Activated CD8-positive, alpha-beta memory T cell treated with anti-CD3 and anti-CD28 coated beads for 4 hours (primary cell): ENCODE results near the gene TOMM40.
"Not testable (repeated sequence)": the region's sequence is repeated elsewhere in the genome, so short reads cannot be mapped to it uniquely, and the experiment has no call there.

Source experiments
- DNase-seq, 2 donors: peaks; one replicate each; pipeline ENCODE4 v3.0.0-alpha.2; 2020; ENCODE audit warnings: low read depth in 2 of 2

The TOMM40 gene

DNA sequence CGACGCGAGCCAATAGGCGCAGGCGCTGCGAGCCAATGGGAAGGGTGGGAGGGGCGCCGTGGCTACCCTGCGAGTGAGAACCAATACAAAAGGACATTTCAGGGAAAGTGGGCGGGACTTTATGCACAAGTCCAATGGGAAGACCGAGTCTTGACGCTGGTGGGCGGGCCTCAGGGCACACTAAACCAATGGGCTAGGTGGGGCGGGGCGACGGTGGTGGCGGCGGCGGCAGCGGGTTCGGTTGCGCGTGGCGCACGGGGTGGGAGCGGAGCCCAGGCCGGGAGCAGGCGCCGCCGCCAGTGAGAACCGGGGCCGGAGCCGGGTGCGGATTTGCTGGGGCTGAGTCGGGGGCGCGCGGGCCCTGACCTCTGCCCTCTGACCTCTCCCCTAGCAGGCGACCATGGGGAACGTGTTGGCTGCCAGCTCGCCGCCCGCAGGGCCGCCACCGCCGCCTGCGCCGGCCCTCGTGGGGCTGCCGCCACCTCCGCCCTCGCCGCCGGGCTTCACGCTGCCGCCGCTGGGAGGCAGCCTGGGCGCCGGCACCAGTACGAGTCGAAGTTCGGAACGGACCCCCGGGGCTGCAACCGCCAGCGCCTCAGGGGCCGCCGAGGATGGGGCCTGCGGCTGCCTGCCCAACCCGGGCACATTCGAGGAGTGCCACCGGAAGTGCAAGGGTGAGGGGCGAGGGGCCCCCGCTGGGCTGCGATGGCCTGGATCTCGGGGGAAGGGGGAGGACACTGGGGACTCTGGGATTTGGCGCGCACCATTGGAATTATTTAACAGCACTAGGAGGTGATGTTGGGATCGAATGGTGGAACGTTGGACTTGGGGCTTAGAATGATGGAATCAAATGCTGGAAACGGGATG is at the start of gene TOMM40:
TSS of gene TOMM40 (plus strand) at position 239 of the 867 bp plus-strand sequence. CDS start at position 401, 162 bp downstream.
- peak; percentile 100 for DNase-seq

DNA sequence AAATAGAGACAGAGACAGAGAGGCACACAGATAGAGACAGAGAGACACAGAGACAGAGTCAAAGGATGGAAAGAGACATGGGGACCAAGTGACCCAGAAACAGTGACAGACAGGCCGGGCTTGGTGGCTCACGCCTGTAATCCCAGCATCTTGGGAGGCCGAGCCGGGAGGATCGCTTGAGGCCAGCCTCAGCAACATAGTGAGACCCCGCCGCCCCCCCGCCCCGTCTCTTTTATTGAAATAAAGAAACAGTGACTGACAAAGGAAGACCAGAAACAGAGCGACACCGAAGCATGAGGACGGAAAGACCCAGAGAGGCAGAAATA is 45.8 kb upstream of the TOMM40 start:
- no peak for DNase-seq

DNA sequence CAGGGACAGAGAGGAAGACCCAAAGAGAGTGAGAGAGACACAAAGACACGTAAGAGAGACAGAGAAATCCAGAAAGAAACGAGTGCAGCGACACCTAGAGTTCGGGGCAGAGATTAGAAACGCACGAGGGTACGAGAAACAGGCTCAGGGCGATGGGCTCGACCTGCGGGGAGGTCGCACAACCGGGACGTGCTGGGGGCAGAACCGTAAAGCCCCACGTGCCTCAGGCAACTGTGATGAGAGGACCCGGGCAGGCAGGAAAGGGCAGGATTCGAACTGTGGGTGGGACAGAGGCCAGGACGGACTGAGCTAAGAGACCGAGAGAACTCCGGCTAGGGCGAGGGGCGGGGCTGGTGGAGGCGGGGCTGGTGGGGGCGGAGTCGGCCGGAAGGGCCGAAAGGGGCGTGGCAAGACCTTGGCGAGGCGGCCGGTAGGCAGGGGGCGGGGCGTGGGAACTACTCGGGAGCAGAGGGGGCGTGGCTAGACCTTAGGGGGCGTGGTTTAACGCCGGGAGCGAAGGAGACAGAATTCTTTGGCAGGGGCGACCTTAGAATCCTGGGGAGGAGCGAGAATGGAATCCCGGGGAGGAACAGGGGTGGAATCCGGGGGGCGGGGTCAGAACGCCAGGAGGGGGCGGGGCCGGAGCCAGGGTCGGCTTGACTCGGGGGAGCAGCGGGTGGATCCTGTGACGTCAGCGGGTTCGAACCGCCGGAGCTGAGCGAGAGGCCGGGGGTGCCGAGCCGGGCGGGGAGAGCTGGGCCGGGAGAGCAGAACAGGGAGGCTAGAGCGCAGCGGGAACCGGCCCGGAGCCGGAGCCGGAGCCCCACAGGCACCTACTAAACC is 45.2 kb upstream of the TOMM40 start, which contains the start of gene NECTIN2:
TSS of gene NECTIN2 (plus strand) at position 686 of the 843 bp plus-strand sequence. CDS start 229 bp downstream, outside the sequence.
- peak; percentile 43 to 47 for DNase-seq

DNA sequence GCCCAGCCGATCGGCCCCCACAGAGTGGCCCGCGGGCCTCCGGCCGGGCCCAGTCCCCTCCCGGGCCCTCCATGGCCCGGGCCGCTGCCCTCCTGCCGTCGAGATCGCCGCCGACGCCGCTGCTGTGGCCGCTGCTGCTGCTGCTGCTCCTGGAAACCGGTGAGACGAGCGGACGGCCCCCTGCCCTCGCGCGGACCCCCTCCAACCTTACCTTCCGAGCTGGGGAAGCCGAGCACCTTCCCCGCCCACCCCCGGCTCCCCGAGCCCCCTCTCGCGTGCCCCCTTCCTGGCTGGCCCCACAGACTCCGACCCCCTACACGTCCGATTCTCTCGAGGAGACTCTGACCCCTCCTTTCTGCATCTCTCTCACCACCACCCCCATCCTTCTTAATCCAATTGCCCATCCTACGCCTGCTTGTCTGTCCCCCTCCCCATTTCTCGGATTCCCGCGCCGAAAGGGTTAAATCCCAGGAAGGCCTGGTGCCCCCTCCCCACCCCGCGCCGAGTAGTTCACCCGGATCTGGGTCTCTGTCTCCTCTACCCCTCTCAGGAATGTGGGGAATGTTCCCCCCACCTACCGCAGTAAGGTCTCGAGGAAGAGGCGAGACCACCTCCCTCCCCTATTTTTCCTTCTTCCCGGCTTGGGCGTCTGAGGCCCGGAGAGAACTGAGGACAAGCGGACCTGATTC is 44.5 kb upstream of the TOMM40 start:
- DNase-seq: no peak

DNA sequence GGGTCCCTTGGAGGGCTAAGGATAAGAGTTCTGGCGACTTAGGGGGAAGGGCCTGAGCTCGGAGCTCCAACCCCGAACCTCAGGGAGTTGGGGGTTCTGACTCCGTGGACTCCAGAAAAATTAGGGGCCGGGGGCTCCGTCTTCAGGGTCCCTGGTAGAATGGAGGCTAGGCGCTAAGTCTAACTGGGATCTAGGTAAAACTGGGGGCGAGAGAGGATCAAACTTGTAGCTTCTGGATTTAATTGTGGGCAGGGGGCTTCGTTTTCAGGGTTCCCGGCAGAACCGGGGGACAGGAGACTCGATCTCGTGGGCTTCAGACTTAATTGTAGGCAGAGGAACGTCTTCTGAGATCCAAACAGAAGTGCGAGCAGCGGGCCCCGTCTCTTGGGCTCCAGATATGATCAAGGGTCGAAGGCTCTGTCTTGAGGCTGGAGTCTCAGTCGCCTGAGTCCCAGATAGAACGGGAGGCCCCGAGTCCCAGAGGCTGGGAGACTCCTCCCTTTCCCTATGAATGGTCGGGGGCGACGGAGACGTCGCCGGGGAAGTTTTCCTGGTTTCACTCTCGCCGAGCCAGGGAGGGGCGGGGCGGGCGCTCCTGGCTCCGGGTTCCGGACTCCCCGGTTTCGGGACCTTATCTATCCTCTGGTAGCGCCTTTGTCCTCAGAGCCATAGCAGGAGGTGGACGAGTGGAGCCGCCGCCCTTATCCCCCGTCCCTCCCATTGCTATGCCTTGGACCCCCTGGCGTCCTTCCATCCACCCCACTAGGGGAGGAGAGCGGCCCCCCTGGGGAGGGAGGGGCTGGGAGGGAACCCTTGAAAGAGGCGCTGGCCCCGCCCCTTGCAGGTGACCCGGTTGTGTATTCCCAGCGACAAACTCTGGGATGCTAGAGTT is 43.7 kb upstream of the TOMM40 start:
- no peak for DNase-seq

DNA sequence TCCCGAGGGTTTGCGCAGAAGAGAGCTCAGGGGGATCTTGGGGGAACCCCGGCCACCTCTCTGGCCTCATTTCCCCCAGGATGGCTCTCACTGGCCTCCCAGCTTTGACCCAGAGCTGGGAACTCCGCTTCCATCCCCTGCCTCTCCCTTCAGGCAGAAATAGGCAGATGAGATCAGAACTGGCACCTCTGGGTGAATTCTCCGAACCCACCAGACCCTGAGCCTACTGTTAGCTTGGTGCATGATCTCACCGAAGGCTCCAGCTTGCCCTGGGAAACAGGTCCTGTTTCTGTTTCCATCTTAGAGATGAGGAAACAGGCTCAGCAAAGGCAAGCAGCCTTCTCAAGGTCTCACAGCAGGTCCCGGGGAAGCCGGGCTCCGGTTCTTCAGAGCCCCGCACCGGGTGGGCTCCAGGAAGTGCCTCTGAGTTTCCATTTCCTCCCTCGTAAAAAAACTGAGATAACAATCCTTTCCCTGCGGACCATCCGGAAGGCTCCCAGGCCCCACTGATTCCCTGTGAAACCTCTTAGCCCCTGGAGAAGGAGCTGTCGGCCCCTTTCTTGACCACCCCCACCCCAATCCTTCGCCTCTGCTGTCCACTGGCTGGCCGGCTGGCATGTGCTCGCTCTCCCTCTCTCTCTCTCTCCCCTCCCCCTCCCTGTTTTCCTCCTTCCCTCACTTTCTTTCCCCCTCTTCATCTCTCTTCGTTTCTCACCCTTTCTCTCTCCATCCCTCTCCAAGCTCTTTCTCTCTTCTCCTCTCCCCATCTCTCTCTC is 42.8 kb upstream of the TOMM40 start:
- DNase-seq: no peak

DNA sequence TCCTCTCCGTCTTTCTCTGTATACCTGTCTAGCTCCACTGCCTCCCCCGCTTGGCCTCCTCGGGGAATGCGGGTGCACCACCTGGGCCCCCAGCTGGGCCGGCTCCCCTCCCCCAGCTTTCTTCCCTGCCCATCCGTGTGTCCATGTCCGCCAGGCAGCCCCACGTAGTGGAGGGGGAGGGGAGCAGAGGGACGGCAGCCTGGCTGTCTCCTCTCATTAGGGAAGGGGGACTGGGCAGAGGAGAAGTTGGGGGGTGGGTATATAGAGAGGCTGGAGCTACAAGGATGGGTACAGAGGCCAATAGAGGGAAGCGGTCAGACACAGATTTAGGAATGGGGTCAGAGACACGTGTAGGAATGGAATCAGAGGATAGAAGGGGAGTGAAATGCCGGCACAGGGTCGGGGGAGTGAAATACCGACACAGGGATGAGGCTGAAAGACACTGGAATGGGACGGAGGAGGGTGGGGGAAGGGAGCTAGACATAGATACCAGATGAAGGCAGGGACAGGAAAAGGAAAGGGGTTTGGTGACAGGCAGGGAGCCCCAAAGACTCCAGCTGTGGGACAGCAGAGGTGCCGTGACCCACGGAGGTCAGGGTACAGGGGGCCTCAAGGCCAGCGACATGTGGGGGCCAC is 42.1 kb upstream of the TOMM40 start:
- no peak for DNase-seq

DNA sequence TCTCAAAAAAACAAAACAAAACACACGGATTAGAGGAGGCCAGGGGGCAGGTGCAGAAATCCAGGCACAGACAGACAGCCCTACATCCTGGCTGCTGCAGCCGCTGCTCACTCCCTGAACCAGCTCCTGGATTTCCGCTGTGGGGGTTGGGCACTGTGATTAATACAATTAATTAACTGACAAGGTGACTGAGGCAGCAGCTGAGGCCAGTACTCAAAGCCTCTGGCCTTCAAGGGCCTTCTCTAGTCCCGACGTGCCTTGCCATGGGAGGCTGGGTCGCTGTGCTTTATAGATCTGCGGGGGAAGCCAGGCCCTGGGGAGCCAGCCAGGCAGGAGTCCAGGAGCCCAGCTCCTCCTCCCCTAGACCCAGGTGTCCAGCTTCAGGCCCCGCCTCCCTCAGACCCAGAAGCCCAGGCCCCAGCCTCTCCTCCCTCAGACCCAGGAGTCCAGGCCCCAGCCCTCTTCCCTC is 40.4 kb upstream of the TOMM40 start:
- no peak for DNase-seq

DNA sequence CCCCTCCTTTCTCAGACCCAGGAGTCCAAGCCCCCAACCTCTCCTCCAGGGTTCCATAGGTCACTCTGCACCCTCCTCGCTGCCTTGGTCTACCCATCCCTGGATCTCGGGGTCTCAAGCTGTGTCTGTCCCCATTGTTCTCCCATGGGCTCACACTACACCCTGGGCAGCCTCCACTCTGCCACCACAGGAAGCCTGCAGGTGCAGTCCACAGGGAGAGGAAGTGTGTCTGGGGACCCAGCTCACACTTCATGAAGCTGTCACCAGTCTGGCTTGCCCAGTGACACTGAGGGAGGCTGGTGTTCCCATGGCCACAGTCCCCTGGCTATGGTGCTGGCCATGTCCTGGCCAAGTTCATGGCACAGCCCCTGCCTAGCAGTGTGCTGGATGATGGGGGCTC is 39.6 kb upstream of the TOMM40 start:
- DNase-seq: no peak

DNA sequence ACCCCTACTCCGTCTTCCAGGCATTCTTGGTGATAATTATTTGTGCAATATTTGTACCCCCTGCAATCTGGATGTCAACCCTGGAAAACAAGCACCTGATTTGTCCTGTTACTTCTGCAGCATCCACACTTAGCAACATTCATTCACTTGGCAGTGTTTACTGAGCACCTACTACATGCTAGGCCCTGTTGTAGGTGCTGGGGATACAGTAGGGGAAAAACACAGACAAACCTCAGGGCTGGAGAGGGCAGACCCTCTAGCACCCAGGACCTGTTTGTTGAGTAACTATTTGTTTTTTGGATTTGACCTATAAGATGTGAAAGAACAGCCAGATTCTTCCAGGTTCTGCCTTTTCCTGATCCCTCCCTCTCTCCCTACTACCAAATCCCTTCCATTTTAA is 35.4 kb upstream of the TOMM40 start:
- DNase-seq: no peak

DNA sequence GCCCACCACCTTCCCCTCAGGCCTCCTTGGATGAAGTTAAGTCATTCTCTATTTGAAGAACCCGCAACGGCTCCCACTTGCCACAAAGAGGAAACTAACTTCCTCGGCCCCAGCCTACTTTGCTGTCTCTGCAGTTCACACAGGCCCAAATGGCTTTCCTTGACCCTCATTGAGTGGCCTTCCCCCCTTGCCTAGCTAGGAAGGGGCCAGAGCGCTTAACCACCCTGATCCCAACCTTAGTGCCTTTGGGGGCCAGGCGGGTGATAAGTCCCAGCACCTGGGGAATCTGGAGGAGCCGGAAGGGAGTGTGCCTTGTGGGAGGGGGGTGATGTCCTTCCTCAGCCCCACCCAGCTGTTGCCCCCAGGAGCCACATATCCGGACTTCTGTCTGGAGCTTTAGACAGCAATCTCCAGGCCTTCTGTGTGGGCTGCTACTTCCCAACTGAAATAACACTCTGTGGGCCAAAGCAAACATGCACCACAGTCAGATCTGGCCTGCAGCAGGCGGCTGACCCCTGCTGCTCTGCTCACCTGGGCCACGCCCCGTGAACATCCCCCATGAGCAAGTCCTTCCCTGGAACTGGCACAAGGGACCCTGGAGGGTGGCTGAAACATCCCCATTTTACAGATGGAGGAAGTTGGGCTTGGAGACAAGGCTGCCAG is 34.5 kb upstream of the TOMM40 start:
- DNase-seq: no peak

DNA sequence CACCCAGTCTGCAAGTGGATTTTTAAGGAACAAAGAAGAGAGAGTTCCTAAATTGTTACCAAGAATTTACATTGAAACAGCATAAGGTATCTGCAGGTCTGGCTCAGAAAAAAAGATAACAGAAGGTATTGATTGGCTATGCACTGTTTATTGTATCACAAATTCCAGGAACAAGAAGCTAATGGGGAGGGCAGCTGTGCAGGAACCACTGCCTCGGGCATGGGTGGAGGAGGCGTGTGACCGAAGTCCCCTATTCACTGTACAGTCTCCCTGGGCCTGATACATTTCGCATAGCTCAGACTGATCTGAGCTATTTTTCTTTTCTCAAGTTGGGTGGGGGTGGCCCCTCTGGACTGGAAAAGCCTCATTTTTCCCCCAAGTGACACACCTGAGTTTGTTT is 33.2 kb upstream of the TOMM40 start:
- no peak for DNase-seq

DNA sequence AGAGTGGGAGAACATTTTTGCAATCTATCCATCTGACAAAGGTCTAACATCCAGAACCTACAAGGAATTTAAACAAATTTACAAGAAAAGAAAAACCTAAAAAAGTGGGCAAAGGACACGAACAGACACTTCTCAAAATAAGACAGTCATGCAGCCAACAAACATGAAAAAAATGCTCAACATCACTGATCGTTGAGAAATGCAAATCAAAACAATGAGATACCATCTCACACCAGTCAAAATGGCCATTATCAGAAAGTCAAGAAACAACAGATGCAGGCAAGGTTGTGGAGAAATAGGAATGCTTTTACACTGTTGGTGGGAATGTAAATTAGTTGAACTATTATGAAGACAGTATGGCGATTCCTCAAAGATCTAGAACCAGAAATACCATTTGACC is 29.5 kb upstream of the TOMM40 start:
- not testable (repeated sequence) for DNase-seq

DNA sequence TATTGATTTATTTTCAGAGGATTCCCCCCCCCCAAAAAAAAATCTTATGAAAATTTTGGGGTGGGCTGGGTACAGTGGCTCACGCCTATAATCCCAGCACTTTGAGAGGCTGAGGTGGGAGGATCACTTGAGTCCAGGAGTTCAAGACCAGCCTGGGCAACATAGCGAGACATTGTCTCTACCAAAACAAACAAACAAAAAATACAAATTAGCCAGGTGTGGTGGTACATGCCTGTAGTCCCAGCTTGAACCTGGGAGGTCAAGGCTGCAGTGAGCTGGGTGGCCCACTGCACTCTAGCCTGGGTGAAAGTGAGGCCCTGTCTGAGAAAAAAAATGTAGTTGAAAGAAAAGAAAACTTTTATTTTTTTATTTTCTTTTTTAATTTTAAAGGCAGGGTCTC is 27.1 kb upstream of the TOMM40 start:
- DNase-seq: no peak

DNA sequence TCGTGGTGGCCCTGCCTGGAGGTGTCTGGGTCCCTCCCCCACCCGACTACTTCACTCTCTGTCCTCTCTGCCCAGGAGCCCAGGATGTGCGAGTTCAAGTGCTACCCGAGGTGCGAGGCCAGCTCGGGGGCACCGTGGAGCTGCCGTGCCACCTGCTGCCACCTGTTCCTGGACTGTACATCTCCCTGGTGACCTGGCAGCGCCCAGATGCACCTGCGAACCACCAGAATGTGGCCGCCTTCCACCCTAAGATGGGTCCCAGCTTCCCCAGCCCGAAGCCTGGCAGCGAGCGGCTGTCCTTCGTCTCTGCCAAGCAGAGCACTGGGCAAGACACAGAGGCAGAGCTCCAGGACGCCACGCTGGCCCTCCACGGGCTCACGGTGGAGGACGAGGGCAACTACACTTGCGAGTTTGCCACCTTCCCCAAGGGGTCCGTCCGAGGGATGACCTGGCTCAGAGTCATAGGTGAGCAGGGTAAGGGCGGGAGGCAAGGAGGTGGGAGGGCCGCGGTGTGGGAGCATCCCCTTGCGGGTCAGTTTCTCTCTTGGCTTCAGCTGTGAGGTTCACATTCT is 25.8 kb upstream of the TOMM40 start:
- no peak for DNase-seq

DNA sequence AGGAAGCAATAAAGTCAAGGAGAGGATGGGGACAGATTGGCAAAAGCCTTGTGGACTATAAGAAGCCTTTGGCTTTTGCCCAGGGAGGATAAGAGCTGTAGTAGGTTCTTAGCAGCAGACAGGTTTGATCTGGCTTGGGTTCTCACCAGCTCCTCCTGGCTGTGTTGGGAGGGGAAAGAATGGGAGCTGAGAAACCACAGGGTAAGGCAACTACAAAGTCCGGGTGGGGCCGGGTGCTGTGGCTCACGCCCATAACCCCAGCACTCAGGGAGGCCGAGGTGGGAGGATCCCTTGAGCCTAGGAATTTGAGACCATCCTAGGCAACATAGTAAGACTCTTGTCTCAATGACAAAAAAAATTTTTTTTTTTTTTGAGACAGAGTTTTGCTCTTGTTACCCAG is 24.4 kb upstream of the TOMM40 start:
- no peak for DNase-seq

DNA sequence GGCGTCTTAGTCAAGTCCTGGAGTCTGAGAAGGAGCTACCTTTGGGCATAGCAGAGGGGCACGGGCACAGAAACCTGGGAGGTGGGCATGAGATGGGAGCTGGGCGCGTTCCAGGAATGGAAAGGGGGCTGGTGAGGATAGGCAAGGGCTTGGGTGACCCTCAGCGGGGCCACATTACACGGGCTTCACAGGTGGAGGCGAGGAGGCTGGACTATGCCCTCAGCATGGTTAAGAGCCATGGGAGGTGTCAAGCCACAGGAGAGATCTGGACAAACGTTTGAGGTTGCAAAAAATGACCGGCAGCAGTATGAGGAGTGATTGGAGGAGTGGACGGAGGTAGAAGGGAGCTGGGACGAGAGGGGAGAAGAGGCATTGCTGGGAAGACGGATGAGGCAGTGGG is 23.5 kb upstream of the TOMM40 start:
- DNase-seq: no peak

DNA sequence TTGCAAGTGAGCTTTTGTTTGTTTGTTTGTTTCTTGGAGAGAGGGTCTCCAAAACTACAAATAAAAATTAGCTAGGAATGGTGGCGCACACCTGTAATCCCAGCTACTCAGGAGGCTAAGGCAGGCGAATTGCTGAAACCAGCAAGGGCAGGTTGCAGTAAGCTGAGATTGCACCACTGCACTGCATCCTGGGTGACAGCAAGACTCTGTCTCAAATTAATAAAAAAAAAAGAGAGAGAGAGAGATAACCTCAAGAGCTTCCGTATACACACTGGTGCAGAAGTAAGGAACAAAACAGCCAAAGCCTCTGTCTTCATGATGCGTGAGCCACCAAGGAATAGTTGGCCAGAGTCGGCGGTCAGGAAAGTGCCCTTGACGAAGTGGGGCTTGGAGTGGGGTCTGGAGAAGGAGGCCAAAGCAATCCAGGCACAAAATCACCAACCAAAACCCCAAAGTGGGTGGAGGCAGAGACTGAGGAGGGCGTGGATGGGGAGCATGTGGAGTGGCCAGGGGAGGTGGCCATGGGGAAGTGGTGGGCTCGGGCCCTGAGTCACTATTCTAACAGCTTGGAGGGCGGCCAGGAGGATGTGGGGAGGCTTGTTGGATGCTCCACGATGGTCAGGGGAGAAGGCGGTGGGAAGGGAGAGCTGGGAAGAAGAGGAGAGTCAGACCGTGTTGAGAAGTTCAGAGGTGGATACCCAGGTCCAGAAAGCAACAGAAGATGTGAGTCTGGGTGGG is 21.2 kb upstream of the TOMM40 start:
- no peak for DNase-seq
